ENCODE data around the gene RFNG. TPM values are rescaled to one million over a fixed set of nuclear protein-coding genes. Genes with fewer than 3 reads are reported as not detected.

Gene RFNG
- total and polyA plus RNA-seq, 2 of the 4 experiments (the other 2 are of a cell fraction): 6.8 to 47.3 TPM

DNA sequence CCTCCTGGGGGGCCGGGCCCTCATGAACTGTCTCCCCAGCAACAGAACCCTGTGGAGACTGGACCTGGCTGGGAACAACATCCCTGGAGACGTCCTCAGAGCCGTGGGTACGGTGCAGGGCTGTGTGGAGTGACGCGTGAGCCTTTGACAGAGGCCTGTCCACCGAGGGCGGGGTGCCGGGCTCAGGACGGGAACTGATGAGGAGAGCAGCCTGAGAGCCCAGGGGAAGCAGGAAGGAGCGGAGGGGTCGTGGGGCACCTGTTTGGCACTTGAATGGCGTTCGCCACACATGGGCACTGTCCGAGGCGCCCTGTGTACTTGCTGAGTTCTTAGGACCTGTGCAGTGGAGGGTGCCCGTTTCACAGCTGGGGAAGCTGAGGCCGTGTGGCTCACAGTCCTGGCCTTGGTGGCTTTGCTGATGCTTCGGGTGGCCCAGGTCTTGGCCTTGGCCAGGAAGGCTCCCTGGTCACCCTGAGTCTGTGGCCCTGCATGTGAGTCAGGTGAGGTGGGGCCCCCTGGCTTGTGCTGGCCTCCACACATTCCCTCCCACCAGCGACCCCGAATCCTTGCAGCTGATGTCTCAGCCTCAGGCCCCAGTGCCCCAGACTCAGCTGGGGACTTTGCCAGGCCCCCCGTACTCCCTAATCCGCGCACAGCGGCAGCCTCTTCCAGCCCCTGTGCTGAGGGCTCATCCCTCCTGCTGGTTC is 26.1 kb downstream of the RFNG start:
- H4K8ac ChIP-seq (ENCODE audit: low read depth in 2 of 2, low read length in 2 of 2): no peak overlapping the region
- in situ Hi-C loops (cut with MboI; ENCODE audit: low sequenced_read_pairs) (no loop called here), dilution Hi-C loops (cut with HindIII; ENCODE audit: low sequenced_read_pairs, unreplicated experiment) (no loop called here)

More for the DNA sequence above, 26.1 kb downstream of the RFNG start:
- intact Hi-C loops (cut with micrococcal nuclease): no loop called here
- Histone ChIP-seq H3K27ac (ENCODE audit: insufficient read depth, low read length) (no peak overlapping the region), H3K4ac (ENCODE audit: low read depth, low read length) (no peak overlapping the region), H3K18ac (ENCODE audit: low read depth, low read length) (no peak overlapping the region), H2BK15ac (ENCODE audit: low read depth, low read length) (no peak overlapping the region), H3K56ac (ENCODE audit: extremely low read depth, insufficient read depth, low read length) (no peak overlapping the region), H3K4me2 (ENCODE audit: low read depth, low read length) (no peak overlapping the region), H3K9me3 (ENCODE audit: control insufficient read depth, insufficient read depth, low read length) (no peaks in the 10 kb centered on the region), H4K20me1 (ENCODE audit: insufficient read depth, low read length) (peaks cover 17% of the 10 kb centered on the region), H3K27me3 (ENCODE audit: control insufficient read depth, insufficient read depth, low read length) (no peaks in the 10 kb centered on the region), H3K4me3 (ENCODE audit: insufficient read depth, low read depth, low read length) (no peak overlapping the region), H3K79me1 (ENCODE audit: low read depth in 1 of 2, low read length in 2 of 2) (peaks cover 12 to 32% of the 10 kb centered on the region in 2 experiments), H2AK5ac (ENCODE audit: low read depth, low read length) (no peak overlapping the region), H2BK20ac (ENCODE audit: low read depth, low read length) (no peak overlapping the region), H4K91ac (ENCODE audit: insufficient read depth, low read depth, low read length) (no peak overlapping the region), H3K14ac (replicated peaks; ENCODE audit: low read depth, low read length) (no peak overlapping the region), H3K23ac (ENCODE audit: low read depth, low read length) (no peak overlapping the region), H2BK5ac (ENCODE audit: low read depth, low read length, poor library complexity, severe bottlenecking) (no peak overlapping the region), H2AFZ (replicated peaks; ENCODE audit: low read length, poor library complexity) (no peak overlapping the region), H3K36me3 (ENCODE audit: control insufficient read depth, insufficient read depth, low read length) (peaks cover 2% of the 10 kb centered on the region), H3K9me1 (ENCODE audit: insufficient read depth, low read length) (no peaks in the 10 kb centered on the region), H4K5ac (ENCODE audit: low read depth, low read length) (no peak overlapping the region), H2BK120ac (ENCODE audit: low read depth, low read length) (no peak overlapping the region), H3K4me1 (ENCODE audit: control insufficient read depth, insufficient read depth, low read length) (peaks cover 13% of the 10 kb centered on the region), H2AK9ac (replicated peaks; ENCODE audit: low read depth, low read length, poor library complexity) (no peak overlapping the region), H3K9ac (ENCODE audit: low read depth, low read length) (no peak overlapping the region)
- TF ChIP-seq BHLHE40 (IDR thresholded peaks at IDR 0.05; ENCODE audit: low read depth, low read length) (no peak), MAFK (IDR thresholded peaks at IDR 0.05; ENCODE audit: low read depth, low read length) (no peak), CTCF (conservative IDR thresholded peaks at IDR 0.05; ENCODE audit: low read depth, low read length) (no peak), CHD1 (IDR thresholded peaks at IDR 0.05; ENCODE audit: low read depth, low read length) (no peak), RCOR1 (IDR thresholded peaks at IDR 0.05; ENCODE audit: insufficient replicate concordance, low read length) (no peak), RAD21 (IDR thresholded peaks at IDR 0.05; ENCODE audit: low read length) (no peak), FOS (IDR thresholded peaks at IDR 0.05; ENCODE audit: low read depth, low read length) (no peak), CEBPB (IDR thresholded peaks at IDR 0.05; ENCODE audit: low read depth, low read length) (no peak), USF2 (IDR thresholded peaks at IDR 0.05; ENCODE audit: low read depth, low read length) (no peak), POLR2A (IDR thresholded peaks at IDR 0.05; ENCODE audit: low read depth, low read length) (no peak), NFE2L2 (IDR thresholded peaks at IDR 0.05; ENCODE audit: low read depth, low read length) (no peak), SMC3 (IDR thresholded peaks at IDR 0.05; ENCODE audit: low read depth, low read length) (no peak), RFX5 (IDR thresholded peaks at IDR 0.05; ENCODE audit: low read depth, low read length) (no peak), MAZ (IDR thresholded peaks at IDR 0.05; ENCODE audit: borderline replicate concordance, low read depth, low read length) (no peak), MXI1 (IDR thresholded peaks at IDR 0.05; ENCODE audit: borderline replicate concordance, low read depth, low read length) (no peak)
- TF ChIP-seq, protein P1, sequence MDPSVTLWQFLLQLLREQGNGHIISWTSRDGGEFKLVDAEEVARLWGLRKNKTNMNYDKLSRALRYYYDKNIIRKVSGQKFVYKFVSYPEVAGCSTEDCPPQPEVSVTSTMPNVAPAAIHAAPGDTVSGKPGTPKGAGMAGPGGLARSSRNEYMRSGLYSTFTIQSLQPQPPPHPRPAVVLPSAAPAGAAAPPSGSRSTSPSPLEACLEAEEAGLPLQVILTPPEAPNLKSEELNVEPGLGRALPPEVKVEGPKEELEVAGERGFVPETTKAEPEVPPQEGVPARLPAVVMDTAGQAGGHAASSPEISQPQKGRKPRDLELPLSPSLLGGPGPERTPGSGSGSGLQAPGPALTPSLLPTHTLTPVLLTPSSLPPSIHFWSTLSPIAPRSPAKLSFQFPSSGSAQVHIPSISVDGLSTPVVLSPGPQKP (IDR thresholded peaks at IDR 0.05; ENCODE audit: borderline replicate concordance, low read depth, low read length): no peak
- no peak for ATAC-seq (ENCODE audit: low read depth)
- DNase-seq: no peak
- POLR2A ChIA-PET (ENCODE audit: unreplicated experiment): no interaction called here
- BruUV-seq (replicated peaks): no TSS peak
- CTCF ChIA-PET: no interaction called here
- WGBS, 2 experiments (ENCODE audit: extremely low coverage in 2 of 2, insufficient read length in 1 of 2): 96% methylated on average over 19 of the region's 25 CpGs; no CpG with 5 or more reads in 1 of the 2 experiments
